GM23338 (cell line): ENCODE results near the gene HAGH. TPM values are rescaled to one million over a fixed set of nuclear protein-coding genes. Genes with fewer than 3 reads are reported as not detected.

Experiments
- ATAC-seq: fragments of 200-7000 bp; cut with Tn5 transposase; 3 replicates; pipeline ENCODE4 v1.9.1; 2020
- DNase-seq: peaks from one replicate; pipeline ENCODE4 v3.0.0-alpha.2; 2015; ENCODE audit warnings: low spot score
- H2AFZ ChIP-seq: fragments of 200-600 bp; sonication (generic); 2 replicates; pipeline ENCODE4 v1.8.0; 2016; ENCODE audit warnings: antibody characterized with exemption, mild to moderate bottlenecking, moderate library complexity
- H3F3A ChIP-seq: fragments of 200-600 bp; sonication (generic); replicated peaks from 2 replicates; pipeline ENCODE4 v1.8.0; 2017; ENCODE audit warnings: antibody characterized with exemption, mixed run types, low read depth
- H3K27ac ChIP-seq: fragments of 200-600 bp; sonication (generic); 2 replicates; pipeline ENCODE4 v1.6.1; 2016; ENCODE audit warnings: low read depth
- H3K27me3 ChIP-seq: fragments of 200-600 bp; sonication (generic); 2 replicates; pipeline ENCODE4 v1.8.0; 2016; ENCODE audit warnings: mild to moderate bottlenecking, mixed run types, moderate library complexity; ENCODE audit not compliant: insufficient read depth
- H3K36me3 ChIP-seq: fragments of 200-600 bp; sonication (generic); 2 replicates; pipeline ENCODE4 v1.8.0; 2016; ENCODE audit warnings: mild to moderate bottlenecking; ENCODE audit not compliant: insufficient read depth
- H3K4me1 ChIP-seq: fragments of 200-600 bp; sonication (generic); 2 replicates; pipeline ENCODE4 v1.8.0; 2016; ENCODE audit warnings: mild to moderate bottlenecking, moderate library complexity; ENCODE audit not compliant: insufficient read depth
- H3K4me2 ChIP-seq: fragments of 200-600 bp; sonication (generic); 2 replicates; pipeline ENCODE4 v1.7.1; 2017; ENCODE audit warnings: mixed run types
- H3K4me3 ChIP-seq: fragments of 200-600 bp; sonication (generic); 2 replicates; pipeline ENCODE4 v1.6.1; 2016; ENCODE audit warnings: mixed run types
- H3K79me2 ChIP-seq: fragments of 200-600 bp; sonication (generic); replicated peaks from 2 replicates; pipeline ENCODE4 v1.8.0; 2017; ENCODE audit warnings: mild to moderate bottlenecking; ENCODE audit not compliant: insufficient read depth
- H3K9me2 ChIP-seq: fragments of 200-600 bp; sonication (generic); 2 replicates; pipeline ENCODE4 v1.8.0; 2017; ENCODE audit not compliant: insufficient read depth
- H4K20me1 ChIP-seq: fragments of 200-600 bp; sonication (generic); replicated peaks from 2 replicates; pipeline ENCODE4 v1.8.0; 2017; ENCODE audit warnings: mild to moderate bottlenecking; ENCODE audit not compliant: insufficient read depth
- H3K27ac Mint-ChIP-seq: 2 replicates; pipeline ENCODE4 v1.8.0; 2020; ENCODE audit warnings: inconsistent platforms, mild to moderate bottlenecking, moderate library complexity, mixed read lengths
- H3K27me3 Mint-ChIP-seq: 3 replicates; pipeline ENCODE4 v1.8.0; 2022; ENCODE audit warnings: low read depth, mild to moderate bottlenecking, moderate library complexity, mixed read lengths, inconsistent platforms; ENCODE audit not compliant: insufficient read depth, poor library complexity
- H3K36me3 Mint-ChIP-seq: 3 replicates; pipeline ENCODE4 v1.8.0; 2021; ENCODE audit warnings: low read depth, mild to moderate bottlenecking, inconsistent platforms, moderate library complexity, mixed read lengths
- H3K4me1 Mint-ChIP-seq: 3 replicates; pipeline ENCODE4 v1.8.0; 2020; ENCODE audit warnings: mild to moderate bottlenecking, inconsistent platforms, mixed read lengths
- H3K4me3 Mint-ChIP-seq: 3 replicates; pipeline ENCODE4 v1.8.0; 2021; ENCODE audit warnings: moderate library complexity, mild to moderate bottlenecking, inconsistent platforms, mixed read lengths
- H3K9me3 Mint-ChIP-seq: 3 replicates; pipeline ENCODE4 v1.8.0; 2020; ENCODE audit warnings: moderate library complexity, mild to moderate bottlenecking, inconsistent platforms, mixed read lengths
- CREB1 ChIP-seq: fragments of 250-450 bp; sonication (Bioruptor Pico); IDR thresholded peaks from 2 replicates; pipeline ENCODE4 v1.5.0; 2020; ENCODE audit warnings: low read depth, mild to moderate bottlenecking, moderate library complexity
- EZH2 ChIP-seq: fragments of 200-600 bp; sonication (generic); IDR thresholded peaks from one replicate; pipeline ENCODE4 v1.8.0; 2017; ENCODE audit warnings: antibody characterized with exemption, mild to moderate bottlenecking, low read depth; ENCODE audit not compliant: unreplicated experiment
- JUNB ChIP-seq: IDR thresholded peaks from one replicate; pipeline ENCODE4 v1.6.1; 2016; ENCODE audit warnings: antibody characterized with exemption; ENCODE audit not compliant: unreplicated experiment
- NANOG ChIP-seq: IDR thresholded peaks from 2 replicates; pipeline ENCODE4 v1.6.1; 2016; ENCODE audit warnings: antibody characterized with exemption, borderline replicate concordance
- REST ChIP-seq: IDR thresholded peaks from one replicate; pipeline ENCODE4 v1.6.1; 2018; ENCODE audit warnings: antibody characterized with exemption; ENCODE audit not compliant: unreplicated experiment
- ZNF114 ChIP-seq: fragments of 250-450 bp; sonication (Bioruptor Pico); IDR thresholded peaks from 2 replicates; pipeline ENCODE4 v1.5.0; 2020; ENCODE audit warnings: mild to moderate bottlenecking, moderate library complexity
- ZNF462 ChIP-seq: fragments of 250-450 bp; sonication (Bioruptor Pico); IDR thresholded peaks from 2 replicates; pipeline ENCODE4 v1.5.0; 2020; ENCODE audit warnings: mild to moderate bottlenecking, moderate library complexity
- polyA plus RNA-seq: library from polyadenylated mRNA; unstranded; fragments of >200 nt; fragmentation: Nextera tagmentation; extraction: Ambion mirVana; gene quantifications from 2 replicates; pipeline ENCODE4 v1.2.1, GENCODE V29; 2016
- total RNA-seq: library from RNA; depleted of rRNA; stranded (reverse); fragments of >200 nt; shearing (Covaris generic); gene quantifications from 2 replicates; pipeline ENCODE4 v1.2.3, GENCODE V29; 2014
- TF ChIP-seq, protein P1 (sequence below), 2 experiments: fragments of 200-600 bp in 1 of 2; sonication (generic) in 1 of 2; conservative IDR thresholded peaks; 2 replicates each; pipeline versions ENCODE4 v1.5.1 to v1.6.1; 2016 to 2017; ENCODE audit warnings: antibody characterized with exemption in 2 of 2, low read depth in 2 of 2, mild to moderate bottlenecking in 2 of 2, moderate library complexity in 1 of 2
- TF ChIP-seq, protein P2 (sequence below): IDR thresholded peaks from 2 replicates; pipeline ENCODE4 v1.6.1; 2016; ENCODE audit warnings: antibody characterized with exemption

Gene HAGH
- total and polyA plus RNA-seq, 2 experiments from 2014 or later, result 24.7 to 28.9 TPM

DNA sequence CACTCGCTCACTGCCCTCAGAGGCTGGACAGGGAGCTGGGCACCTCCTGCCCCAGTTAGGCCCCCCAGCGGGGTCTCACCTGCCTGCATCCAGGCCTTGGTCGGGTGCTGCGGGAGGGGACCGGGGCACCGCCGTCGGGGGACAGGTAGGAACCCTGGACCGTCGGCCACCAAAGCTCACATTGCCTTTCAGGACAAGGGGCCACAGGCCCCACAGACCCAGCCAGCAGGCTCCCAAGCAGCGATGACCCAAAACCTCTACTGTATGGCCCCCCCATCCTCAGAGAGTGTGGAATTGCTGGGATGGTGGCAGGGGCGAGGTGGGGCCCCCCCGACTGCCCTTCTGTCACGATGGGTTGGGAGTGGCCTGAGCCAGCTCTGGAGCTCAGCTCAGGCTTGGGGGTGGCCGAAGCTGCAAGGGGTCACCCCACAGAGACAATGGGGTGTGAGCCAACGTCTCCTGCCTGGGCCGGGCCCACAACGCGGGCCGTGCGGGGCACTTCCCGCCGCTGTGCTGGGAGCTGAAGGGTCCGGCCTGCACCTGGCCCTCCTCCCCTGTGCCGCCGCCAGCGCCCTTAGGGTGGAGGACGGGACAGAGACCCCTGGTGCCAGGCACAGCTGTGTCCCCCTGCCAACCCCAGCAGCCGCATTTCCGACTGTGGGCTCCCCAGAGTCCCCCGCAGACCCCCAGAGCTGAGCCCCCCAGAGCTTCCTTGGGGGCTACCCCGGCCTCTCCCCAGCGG lies 33.6 kb downstream of the HAGH start:
- H3K79me2 ChIP-seq, result no peaks in the 10 kb centered on the region
- H3K27ac Mint-ChIP-seq, result no peak overlapping the region
- no peak overlapping the region for H3K4me2 ChIP-seq
- no peak overlapping the region for H3K4me3 Mint-ChIP-seq
- H3K27me3 ChIP-seq, result no peaks in the 10 kb centered on the region
- no peaks in the 10 kb centered on the region; the same call in 1 of the 2 replicates for H3K36me3 ChIP-seq
- H3K27me3 Mint-ChIP-seq, result no peaks in the 10 kb centered on the region
- no peak for DNase-seq
- no peaks in the 10 kb centered on the region for H4K20me1 ChIP-seq
- no peaks in the 10 kb centered on the region for H3K4me1 ChIP-seq
- H3K9me3 Mint-ChIP-seq, result peaks cover 19% of the 10 kb centered on the region
- H3K36me3 Mint-ChIP-seq, result peaks cover 25% of the 10 kb centered on the region
- H3F3A ChIP-seq, result no peaks in the 10 kb centered on the region
- H3K27ac ChIP-seq, result no peak overlapping the region
- TF ChIP-seq REST, result no peak
- TF ChIP-seq EZH2, result no peak
- TF ChIP-seq ZNF114, result no peak
- TF ChIP-seq, protein P1, sequence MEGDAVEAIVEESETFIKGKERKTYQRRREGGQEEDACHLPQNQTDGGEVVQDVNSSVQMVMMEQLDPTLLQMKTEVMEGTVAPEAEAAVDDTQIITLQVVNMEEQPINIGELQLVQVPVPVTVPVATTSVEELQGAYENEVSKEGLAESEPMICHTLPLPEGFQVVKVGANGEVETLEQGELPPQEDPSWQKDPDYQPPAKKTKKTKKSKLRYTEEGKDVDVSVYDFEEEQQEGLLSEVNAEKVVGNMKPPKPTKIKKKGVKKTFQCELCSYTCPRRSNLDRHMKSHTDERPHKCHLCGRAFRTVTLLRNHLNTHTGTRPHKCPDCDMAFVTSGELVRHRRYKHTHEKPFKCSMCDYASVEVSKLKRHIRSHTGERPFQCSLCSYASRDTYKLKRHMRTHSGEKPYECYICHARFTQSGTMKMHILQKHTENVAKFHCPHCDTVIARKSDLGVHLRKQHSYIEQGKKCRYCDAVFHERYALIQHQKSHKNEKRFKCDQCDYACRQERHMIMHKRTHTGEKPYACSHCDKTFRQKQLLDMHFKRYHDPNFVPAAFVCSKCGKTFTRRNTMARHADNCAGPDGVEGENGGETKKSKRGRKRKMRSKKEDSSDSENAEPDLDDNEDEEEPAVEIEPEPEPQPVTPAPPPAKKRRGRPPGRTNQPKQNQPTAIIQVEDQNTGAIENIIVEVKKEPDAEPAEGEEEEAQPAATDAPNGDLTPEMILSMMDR (conservative IDR thresholded peaks at IDR 0.05; ENCODE audit: low read depth in 2 of 2), result no peak
- TF ChIP-seq JUNB, result no peak
- TF ChIP-seq CREB1 (CRISPR knock-in tag), result no peak
- no peak for TF ChIP-seq ZNF462
- no peak for TF ChIP-seq NANOG
- TF ChIP-seq, protein P2, sequence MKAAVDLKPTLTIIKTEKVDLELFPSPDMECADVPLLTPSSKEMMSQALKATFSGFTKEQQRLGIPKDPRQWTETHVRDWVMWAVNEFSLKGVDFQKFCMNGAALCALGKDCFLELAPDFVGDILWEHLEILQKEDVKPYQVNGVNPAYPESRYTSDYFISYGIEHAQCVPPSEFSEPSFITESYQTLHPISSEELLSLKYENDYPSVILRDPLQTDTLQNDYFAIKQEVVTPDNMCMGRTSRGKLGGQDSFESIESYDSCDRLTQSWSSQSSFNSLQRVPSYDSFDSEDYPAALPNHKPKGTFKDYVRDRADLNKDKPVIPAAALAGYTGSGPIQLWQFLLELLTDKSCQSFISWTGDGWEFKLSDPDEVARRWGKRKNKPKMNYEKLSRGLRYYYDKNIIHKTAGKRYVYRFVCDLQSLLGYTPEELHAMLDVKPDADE, result no peak
- ATAC-seq, result no peak
- H3K4me1 Mint-ChIP-seq, result no peaks in the 10 kb centered on the region
- no peak overlapping the region for H3K4me3 ChIP-seq
- no peak overlapping the region for H2AFZ ChIP-seq
- no peaks in the 10 kb centered on the region for H3K9me2 ChIP-seq
